ENCODE data around the gene GNAZ. TPM values are rescaled to one million over a fixed set of nuclear protein-coding genes. Genes with fewer than 3 reads are reported as not detected.

The GNAZ gene
- total RNA-seq, 1 experiment from 2014 or later = 1.2 TPM

DNA sequence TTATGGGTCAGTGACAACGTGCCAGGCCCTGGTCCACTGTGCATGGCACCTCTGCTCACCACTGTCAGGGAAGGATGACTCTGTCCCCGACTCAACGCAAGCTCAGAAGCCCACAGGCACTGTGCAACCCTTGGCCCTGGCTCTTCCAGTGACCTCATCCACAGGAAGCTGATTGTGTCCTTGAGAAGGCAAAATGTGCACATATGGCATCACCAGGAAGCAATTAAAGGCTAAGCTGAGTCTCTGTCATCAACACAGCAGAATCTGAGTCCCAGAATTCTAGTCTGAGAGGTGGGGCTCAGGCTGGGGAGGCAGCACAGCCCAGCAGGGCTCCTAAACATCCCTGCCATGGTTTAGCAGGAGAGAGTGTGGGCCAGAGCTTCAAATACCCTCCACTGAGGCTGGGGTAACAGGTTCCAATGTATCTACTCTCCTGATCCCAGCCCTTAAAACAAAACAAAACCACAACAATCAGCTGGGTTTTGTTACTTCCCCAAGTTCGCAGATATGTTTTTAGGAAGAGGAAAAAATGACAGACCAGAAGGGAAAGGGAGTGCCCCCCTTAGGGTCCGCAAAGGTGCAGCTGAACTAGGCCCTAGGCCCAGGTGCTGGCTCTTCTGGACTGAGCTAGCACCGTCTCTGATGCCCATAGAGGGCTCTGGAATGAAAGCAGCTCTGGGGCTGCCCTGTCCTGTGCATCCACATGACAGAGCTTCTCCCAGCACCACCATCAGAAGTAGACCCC, 33.5 kb upstream of the GNAZ start:
- TF ChIP-seq, protein P1, sequence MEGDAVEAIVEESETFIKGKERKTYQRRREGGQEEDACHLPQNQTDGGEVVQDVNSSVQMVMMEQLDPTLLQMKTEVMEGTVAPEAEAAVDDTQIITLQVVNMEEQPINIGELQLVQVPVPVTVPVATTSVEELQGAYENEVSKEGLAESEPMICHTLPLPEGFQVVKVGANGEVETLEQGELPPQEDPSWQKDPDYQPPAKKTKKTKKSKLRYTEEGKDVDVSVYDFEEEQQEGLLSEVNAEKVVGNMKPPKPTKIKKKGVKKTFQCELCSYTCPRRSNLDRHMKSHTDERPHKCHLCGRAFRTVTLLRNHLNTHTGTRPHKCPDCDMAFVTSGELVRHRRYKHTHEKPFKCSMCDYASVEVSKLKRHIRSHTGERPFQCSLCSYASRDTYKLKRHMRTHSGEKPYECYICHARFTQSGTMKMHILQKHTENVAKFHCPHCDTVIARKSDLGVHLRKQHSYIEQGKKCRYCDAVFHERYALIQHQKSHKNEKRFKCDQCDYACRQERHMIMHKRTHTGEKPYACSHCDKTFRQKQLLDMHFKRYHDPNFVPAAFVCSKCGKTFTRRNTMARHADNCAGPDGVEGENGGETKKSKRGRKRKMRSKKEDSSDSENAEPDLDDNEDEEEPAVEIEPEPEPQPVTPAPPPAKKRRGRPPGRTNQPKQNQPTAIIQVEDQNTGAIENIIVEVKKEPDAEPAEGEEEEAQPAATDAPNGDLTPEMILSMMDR (conservative IDR thresholded peaks at IDR 0.05) = no peak
- no peak for TF ChIP-seq EZH2 (IDR thresholded peaks at IDR 0.05; ENCODE audit: low read depth)
- DNase-seq = no peak
- H3K79me2 ChIP-seq (ENCODE audit: low read depth) = no peaks in the 10 kb centered on the region
- ChIA-PET CTCF (interaction anchor here (0.7 kb wide), 1 partner anchor 482 kb away, joined by 3 read pairs; no protein-coding TSS in a partner anchor), POLR2A (ENCODE audit: unreplicated experiment) (no interaction called here)
- H4K20me1 ChIP-seq (ENCODE audit: insufficient read depth) = no peaks in the 10 kb centered on the region; the same call in 1 of the 2 replicates
- H3K27me3 ChIP-seq (ENCODE audit: insufficient read depth, low read depth) = peaks cover 82% of the 10 kb centered on the region
- intact Hi-C loops (cut with micrococcal nuclease; ENCODE audit: unreplicated experiment) = no loop called here
- no peaks in the 10 kb centered on the region for H3K36me3 ChIP-seq (ENCODE audit: low read depth)
- no peak overlapping the region for H2AFZ ChIP-seq
- no peaks in the 10 kb centered on the region for H3K9me3 ChIP-seq (ENCODE audit: insufficient read depth, low read depth)
- H3K4me2 ChIP-seq = no peak overlapping the region
- H3K4me1 ChIP-seq (replicated peaks; ENCODE audit: insufficient read depth) = no peaks in the 10 kb centered on the region
- BruUV-seq (replicated peaks) = no TSS peak
- H3K4me3 ChIP-seq = no peak overlapping the region
- H3K9me2 ChIP-seq (ENCODE audit: insufficient read depth) = no peaks in the 10 kb centered on the region
- H3F3A ChIP-seq (ENCODE audit: insufficient read depth, low read depth) = no peaks in the 10 kb centered on the region
- H3K27ac ChIP-seq = no peak overlapping the region

DNA sequence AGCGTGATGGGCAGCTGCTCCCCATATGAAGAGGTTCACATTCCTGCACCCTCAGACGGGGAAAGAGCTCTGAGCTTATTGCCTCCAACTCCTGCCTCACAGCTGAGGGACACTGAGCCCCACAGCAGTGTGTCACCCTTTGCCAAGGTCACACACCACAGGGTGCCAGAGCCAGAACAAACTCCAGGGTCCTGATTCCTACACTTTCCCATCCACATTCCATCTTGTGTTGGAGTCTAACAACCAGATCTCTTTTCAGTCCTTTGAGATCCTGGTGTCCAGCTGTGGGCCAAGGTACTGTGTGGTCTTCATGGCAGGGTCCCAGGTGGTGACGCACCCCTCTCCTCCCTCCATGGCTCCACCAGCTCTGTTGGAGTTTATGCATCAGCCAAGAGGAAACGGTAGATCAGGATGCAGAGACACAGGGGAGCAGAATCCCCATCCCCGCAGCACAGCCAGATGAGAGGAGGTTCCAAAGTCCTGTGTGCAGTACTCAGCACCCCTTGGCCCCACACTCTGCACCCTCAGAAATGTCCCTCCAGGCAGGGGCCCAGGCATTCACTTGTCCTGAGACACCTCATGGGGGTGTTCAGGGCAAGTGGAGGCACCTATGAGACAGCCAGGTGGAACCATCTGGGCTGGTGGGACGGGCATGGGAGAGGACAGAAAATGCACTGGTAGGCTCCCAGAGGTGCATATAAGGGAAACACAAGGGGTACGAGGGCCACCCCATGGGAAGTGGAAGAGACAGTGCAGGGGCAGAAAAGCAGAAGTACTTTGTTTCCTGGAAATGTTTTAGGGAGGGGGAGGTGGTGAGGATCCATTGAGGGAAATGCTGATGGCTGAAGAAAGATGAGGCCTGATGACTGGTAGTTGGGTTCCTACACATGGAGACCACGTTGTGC, 32.6 kb upstream of the GNAZ start:
- BruUV-seq (replicated peaks) = no TSS peak
- Histone ChIP-seq H3K79me2 (ENCODE audit: low read depth) (no peaks in the 10 kb centered on the region), H3K9me3 (ENCODE audit: insufficient read depth, low read depth) (no peaks in the 10 kb centered on the region), H3F3A (ENCODE audit: insufficient read depth, low read depth) (no peaks in the 10 kb centered on the region), H3K4me3 (no peak overlapping the region), H3K27me3 (ENCODE audit: insufficient read depth, low read depth) (peaks cover 76% of the 10 kb centered on the region), H3K36me3 (ENCODE audit: low read depth) (no peaks in the 10 kb centered on the region), H3K4me2 (no peak overlapping the region), H4K20me1 (ENCODE audit: insufficient read depth) (no peaks in the 10 kb centered on the region; the same call in 1 of the 2 replicates), H3K27ac (no peak overlapping the region), H3K4me1 (replicated peaks; ENCODE audit: insufficient read depth) (no peaks in the 10 kb centered on the region), H3K9me2 (ENCODE audit: insufficient read depth) (no peaks in the 10 kb centered on the region), H2AFZ (no peak overlapping the region)
- POLR2A ChIA-PET (ENCODE audit: unreplicated experiment) = no interaction called here
- intact Hi-C loops (cut with micrococcal nuclease; ENCODE audit: unreplicated experiment) = no loop called here
- TF ChIP-seq, protein P1 (conservative IDR thresholded peaks at IDR 0.05) = no peak
- no peak for TF ChIP-seq EZH2 (IDR thresholded peaks at IDR 0.05; ENCODE audit: low read depth)
- no peak for DNase-seq
- CTCF ChIA-PET = interaction anchor here (0.7 kb wide), 1 partner anchor 483 kb away, joined by 3 read pairs; no protein-coding TSS in a partner anchor

DNA sequence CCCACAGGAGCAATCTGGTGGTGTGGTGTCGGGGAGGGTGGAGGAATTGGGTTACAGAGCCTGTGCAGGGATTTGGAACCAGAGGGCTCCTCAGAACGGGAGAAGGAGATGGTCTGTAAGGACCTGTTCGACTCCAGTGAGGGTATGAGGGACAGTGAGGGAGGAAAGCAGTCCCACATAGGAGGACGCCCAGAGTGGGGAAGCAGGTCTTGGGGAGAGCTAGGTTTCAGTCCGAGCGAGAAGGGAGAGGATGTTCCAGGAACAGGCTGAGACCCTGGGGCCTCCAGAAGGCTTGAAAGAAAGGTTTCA, 32.0 kb upstream of the GNAZ start:
- no peak overlapping the region for H3K4me2 ChIP-seq
- H3K9me3 ChIP-seq (ENCODE audit: insufficient read depth, low read depth) = no peaks in the 10 kb centered on the region
- peaks cover 72% of the 10 kb centered on the region for H3K27me3 ChIP-seq (ENCODE audit: insufficient read depth, low read depth)
- H3K9me2 ChIP-seq (ENCODE audit: insufficient read depth) = no peaks in the 10 kb centered on the region
- no peaks in the 10 kb centered on the region for H3K79me2 ChIP-seq (ENCODE audit: low read depth)
- no peaks in the 10 kb centered on the region; the same call in 1 of the 2 replicates for H4K20me1 ChIP-seq (ENCODE audit: insufficient read depth)
- no peak for DNase-seq
- intact Hi-C loops (cut with micrococcal nuclease; ENCODE audit: unreplicated experiment) = no loop called here
- no peak overlapping the region for H3K27ac ChIP-seq
- H2AFZ ChIP-seq = no peak overlapping the region
- ChIA-PET CTCF (no interaction called here), POLR2A (ENCODE audit: unreplicated experiment) (no interaction called here)
- TF ChIP-seq EZH2 (IDR thresholded peaks at IDR 0.05; ENCODE audit: low read depth) = no peak
- TF ChIP-seq, protein P1 (conservative IDR thresholded peaks at IDR 0.05) = no peak
- H3K36me3 ChIP-seq (ENCODE audit: low read depth) = no peaks in the 10 kb centered on the region
- H3F3A ChIP-seq (ENCODE audit: insufficient read depth, low read depth) = no peaks in the 10 kb centered on the region
- H3K4me1 ChIP-seq (replicated peaks; ENCODE audit: insufficient read depth) = no peaks in the 10 kb centered on the region
- H3K4me3 ChIP-seq = no peak overlapping the region
- BruUV-seq (replicated peaks) = no TSS peak
